ENCODE measurements around the gene ASB8. TPM values are rescaled to one million over a fixed set of nuclear protein-coding genes. Genes with fewer than 3 reads are reported as not detected.

ASB8 gene
- total RNA-seq, 1 donor from 2014 or later = 9.5 TPM

DNA sequence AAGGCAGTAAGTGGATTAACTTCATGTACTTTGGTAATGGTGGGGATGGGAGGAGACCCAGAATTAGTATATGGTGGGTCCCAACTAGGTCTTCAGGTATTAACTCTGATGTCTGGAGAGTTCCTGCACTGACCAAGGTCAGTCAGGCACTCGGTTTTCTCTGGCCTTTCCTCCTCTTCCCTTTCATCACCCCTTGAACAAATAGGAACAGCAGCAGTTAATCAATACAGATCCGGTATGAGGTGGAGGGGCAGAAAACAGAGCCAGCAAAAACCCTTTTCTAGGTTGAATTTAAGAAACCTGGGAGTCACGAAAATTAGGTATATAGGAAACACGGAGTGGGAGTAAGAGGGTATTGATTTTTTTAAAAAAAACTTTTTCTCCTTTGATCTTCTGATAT lies 34.1 kb downstream of the ASB8 start:
- Histone ChIP-seq H3K36me3 (ENCODE audit: control insufficient read depth, insufficient read depth, low read length) (peaks cover 6% of the 10 kb centered on the region), H3K4me3 (ENCODE audit: low read depth, low read length) (no peak overlapping the region), H3K27me3 (ENCODE audit: control insufficient read depth, insufficient read depth, low read length) (no peaks in the 10 kb centered on the region)
- DNase-seq (ENCODE audit: low read depth) (no peak), FAIRE-seq (no peak)
- TF ChIP-seq, protein P1, sequence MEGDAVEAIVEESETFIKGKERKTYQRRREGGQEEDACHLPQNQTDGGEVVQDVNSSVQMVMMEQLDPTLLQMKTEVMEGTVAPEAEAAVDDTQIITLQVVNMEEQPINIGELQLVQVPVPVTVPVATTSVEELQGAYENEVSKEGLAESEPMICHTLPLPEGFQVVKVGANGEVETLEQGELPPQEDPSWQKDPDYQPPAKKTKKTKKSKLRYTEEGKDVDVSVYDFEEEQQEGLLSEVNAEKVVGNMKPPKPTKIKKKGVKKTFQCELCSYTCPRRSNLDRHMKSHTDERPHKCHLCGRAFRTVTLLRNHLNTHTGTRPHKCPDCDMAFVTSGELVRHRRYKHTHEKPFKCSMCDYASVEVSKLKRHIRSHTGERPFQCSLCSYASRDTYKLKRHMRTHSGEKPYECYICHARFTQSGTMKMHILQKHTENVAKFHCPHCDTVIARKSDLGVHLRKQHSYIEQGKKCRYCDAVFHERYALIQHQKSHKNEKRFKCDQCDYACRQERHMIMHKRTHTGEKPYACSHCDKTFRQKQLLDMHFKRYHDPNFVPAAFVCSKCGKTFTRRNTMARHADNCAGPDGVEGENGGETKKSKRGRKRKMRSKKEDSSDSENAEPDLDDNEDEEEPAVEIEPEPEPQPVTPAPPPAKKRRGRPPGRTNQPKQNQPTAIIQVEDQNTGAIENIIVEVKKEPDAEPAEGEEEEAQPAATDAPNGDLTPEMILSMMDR (IDR thresholded peaks at IDR 0.05; ENCODE audit: insufficient read depth, low read length, severe bottlenecking) = no peak

DNA sequence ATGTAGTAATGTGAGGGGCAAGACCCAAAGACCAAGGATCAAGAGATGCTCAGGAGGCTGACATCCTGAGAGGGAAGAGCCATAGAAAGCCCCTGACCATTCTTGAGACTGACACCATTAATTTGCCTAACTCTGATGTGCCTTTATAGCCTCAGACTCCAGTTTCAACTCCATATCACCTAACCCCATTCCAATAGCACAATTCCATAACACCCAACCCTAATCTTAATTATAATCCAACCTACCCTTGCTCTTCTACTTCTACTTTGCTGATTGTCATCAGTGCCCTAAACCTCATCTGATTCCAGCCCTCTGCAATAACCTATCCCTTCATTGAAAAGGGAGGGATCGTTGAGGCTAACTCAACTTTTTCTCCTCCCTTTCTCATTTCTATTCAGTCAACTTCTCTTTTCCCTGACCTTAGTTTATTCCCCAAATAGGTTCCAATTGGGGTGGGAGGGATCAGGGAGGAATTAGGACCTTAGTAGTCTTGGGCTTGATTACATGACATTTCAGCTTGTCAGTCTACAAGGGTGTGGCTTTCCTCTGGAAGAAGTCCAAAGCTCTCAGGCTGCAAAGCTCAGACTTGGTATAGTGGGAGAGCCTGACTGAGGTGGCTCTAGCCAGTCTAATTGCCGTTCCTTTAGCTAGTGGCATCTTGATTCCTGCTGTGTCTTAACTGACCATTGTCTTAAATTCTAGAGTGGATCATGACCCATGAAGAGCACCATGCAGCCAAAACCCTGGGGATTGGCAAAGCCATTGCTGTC lies 35.1 kb downstream of the ASB8 start:
- no peak overlapping the region for H3K4me3 ChIP-seq (ENCODE audit: low read depth, low read length)
- FAIRE-seq = no peak
- no peak for DNase-seq (ENCODE audit: low read depth)
- TF ChIP-seq, protein P1 (IDR thresholded peaks at IDR 0.05; ENCODE audit: insufficient read depth, low read length, severe bottlenecking) = no peak
- no peaks in the 10 kb centered on the region for H3K27me3 ChIP-seq (ENCODE audit: control insufficient read depth, insufficient read depth, low read length)
- H3K36me3 ChIP-seq (ENCODE audit: control insufficient read depth, insufficient read depth, low read length) = peaks cover 4% of the 10 kb centered on the region

DNA sequence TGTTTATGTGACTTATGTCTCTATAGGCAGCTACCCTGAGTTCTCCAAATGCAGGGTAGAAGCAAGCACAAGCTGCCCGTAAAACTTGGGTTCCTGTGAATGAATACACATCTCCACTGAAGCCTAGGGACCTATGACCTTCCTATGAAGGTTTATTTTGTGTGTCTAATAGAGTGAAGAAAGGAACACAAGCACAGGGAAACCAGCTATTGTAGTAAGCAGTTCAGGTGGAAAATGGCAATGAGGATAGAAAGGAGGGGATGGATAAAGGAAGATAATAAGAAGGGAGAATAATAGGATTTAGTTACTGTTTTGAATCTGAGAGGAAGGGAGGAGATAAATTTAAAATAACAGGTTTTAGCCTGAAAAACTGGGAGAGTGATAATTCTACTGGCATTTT lies 35.8 kb downstream of the ASB8 start:
- TF ChIP-seq, protein P1 (IDR thresholded peaks at IDR 0.05; ENCODE audit: insufficient read depth, low read length, severe bottlenecking) = no peak
- DNase-seq (ENCODE audit: low read depth) = no peak
- Histone ChIP-seq H3K27me3 (ENCODE audit: control insufficient read depth, insufficient read depth, low read length) (no peaks in the 10 kb centered on the region), H3K36me3 (ENCODE audit: control insufficient read depth, insufficient read depth, low read length) (peaks cover 3% of the 10 kb centered on the region), H3K4me3 (ENCODE audit: low read depth, low read length) (no peak overlapping the region)
- no peak for FAIRE-seq

DNA sequence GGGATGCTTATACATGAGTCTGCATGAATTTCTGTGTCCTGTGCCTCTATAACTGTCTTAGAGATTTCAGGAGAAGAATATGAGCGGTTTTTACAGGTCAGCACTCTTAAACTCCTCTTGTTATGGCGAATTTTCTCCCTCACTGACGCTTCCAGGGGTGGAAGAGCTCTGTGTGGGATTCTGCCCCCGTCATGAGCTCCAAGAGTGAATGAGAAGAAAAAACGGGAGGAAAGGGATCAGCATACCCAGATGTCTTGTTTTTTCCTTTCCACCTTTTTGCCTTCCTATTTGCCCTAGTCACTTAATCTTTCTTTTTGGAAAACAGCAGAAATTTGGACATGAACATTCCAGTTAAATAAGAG lies 37.5 kb downstream of the ASB8 start:
- TF ChIP-seq, protein P1 (IDR thresholded peaks at IDR 0.05; ENCODE audit: insufficient read depth, low read length, severe bottlenecking) = no peak
- Histone ChIP-seq H3K27me3 (ENCODE audit: control insufficient read depth, insufficient read depth, low read length) (no peaks in the 10 kb centered on the region), H3K4me3 (ENCODE audit: low read depth, low read length) (peak overlapping the region; percentile 92), H3K36me3 (ENCODE audit: control insufficient read depth, insufficient read depth, low read length) (no peaks in the 10 kb centered on the region)
- FAIRE-seq (no peak), DNase-seq (ENCODE audit: low read depth) (no peak)

DNA sequence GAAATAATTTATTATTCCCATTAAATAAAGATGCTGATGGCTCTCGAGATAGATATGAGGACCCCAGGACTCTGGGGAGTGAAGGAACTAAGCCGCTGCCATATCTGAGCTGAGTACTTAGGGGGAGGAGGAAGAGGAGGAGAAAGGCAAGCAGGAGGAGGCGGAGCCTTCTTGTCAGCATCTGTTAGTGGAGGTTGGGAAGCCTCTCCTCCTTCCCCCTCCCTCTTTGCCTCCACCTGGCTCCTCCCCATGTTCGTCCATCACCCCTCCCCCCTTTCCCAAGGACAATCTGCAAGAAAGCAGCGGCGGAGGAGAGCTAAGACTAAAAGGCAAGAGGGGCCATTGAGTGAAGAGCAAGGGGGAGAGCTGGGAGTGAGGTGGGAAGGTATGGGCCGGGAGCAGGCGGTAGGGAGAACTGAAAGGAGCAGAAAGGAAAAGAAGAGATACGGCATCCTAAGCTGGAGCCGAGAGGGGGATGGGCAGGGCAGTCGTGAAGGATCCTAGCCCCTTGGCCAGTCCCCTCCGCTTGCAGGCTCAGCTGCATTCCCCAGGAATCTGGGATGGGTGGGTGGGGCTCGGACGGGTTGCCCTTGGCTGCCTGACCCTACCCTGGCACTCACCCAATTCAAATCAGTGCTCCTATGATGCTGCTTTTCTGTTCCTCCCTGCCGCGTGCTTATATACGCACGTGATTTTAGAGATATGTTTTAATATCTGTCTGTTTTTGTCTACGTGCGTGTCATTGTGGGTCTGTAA lies 38.1 kb downstream of the ASB8 start, which contains the start of gene PFKM:
TSS of gene PFKM (plus strand) at position 287 of the 756 bp plus-strand sequence. CDS start 3,411 bp downstream, outside the sequence.
- no peak for FAIRE-seq
- H3K4me3 ChIP-seq (ENCODE audit: low read depth, low read length) = peak within 1 kb of the TSS; percentile 92
- no peaks in the 10 kb centered on the region for H3K36me3 ChIP-seq (ENCODE audit: control insufficient read depth, insufficient read depth, low read length)
- DNase-seq (ENCODE audit: low read depth) = peak; percentile 90
- no peaks in the 10 kb centered on the region for H3K27me3 ChIP-seq (ENCODE audit: control insufficient read depth, insufficient read depth, low read length)
- TF ChIP-seq, protein P1 (IDR thresholded peaks at IDR 0.05; ENCODE audit: insufficient read depth, low read length, severe bottlenecking) = no peak

Measured in bronchial epithelial cell (primary cell).